HepG2 (cell line): Measurements from ENCODE around the gene SKIDA1. TPM values are rescaled to one million over a fixed set of nuclear protein-coding genes. Genes with fewer than 3 reads are reported as not detected.
A peak's percentile ranks its signal among the peaks of the same experiment; 100 is the strongest.

Experiments
- CERS6 ChIP-seq: sonication (generic); formaldehyde crosslinking; IDR thresholded peaks from 2 replicates; pipeline ENCODE4 v1.5.0; 2020; ENCODE audit warnings: missing genetic modification reagents
- FOXJ3 ChIP-seq: sonication (generic); formaldehyde crosslinking; IDR thresholded peaks from 2 replicates; pipeline ENCODE4 v1.4.0; 2020; ENCODE audit warnings: missing genetic modification reagents, mild to moderate bottlenecking, borderline replicate concordance
- HDAC1 ChIP-seq: sonication (generic); formaldehyde crosslinking; IDR thresholded peaks from 2 replicates; pipeline ENCODE4 v1.5.1; 2020; ENCODE audit warnings: mild to moderate bottlenecking, missing genetic modification reagents
- HOXA3 ChIP-seq: sonication (generic); formaldehyde crosslinking; IDR thresholded peaks from 2 replicates; pipeline ENCODE4 v1.5.0; 2020; ENCODE audit warnings: missing genetic modification reagents
- IKZF5 ChIP-seq: IDR thresholded peaks from 2 replicates; pipeline ENCODE4 v1.6.1; 2018; ENCODE audit warnings: missing genetic modification reagents, mild to moderate bottlenecking, missing compliant biosample characterization
- KAT2B ChIP-seq: fragments of 150-350 bp; IDR thresholded peaks from 2 replicates; pipeline ENCODE4 v1.6.1; 2014; ENCODE audit warnings: low read depth, low read length, borderline replicate concordance
- KDM5B ChIP-seq: sonication (generic); formaldehyde crosslinking; IDR thresholded peaks from 2 replicates; pipeline ENCODE4 v1.4.0; 2020; ENCODE audit warnings: missing genetic modification reagents, mild to moderate bottlenecking, borderline replicate concordance
- KDM6A ChIP-seq: IDR thresholded peaks from 2 replicates; pipeline ENCODE4 v1.6.1; 2016; ENCODE audit warnings: low read depth
- PRDM15 ChIP-seq: sonication (generic); formaldehyde crosslinking; IDR thresholded peaks from 2 replicates; pipeline ENCODE4 v1.4.0; 2020; ENCODE audit warnings: missing genetic modification reagents
- ZBTB14 ChIP-seq: sonication (generic); formaldehyde crosslinking; IDR thresholded peaks from 2 replicates; pipeline ENCODE4 v1.4.0; 2020; ENCODE audit warnings: missing genetic modification reagents
- ZKSCAN1 ChIP-seq: fragments of 150-350 bp; IDR thresholded peaks from 2 replicates; pipeline ENCODE4 v1.6.1; 2014; ENCODE audit warnings: low read length
- ZNF256 ChIP-seq: sonication (generic); formaldehyde crosslinking; conservative IDR thresholded peaks from 2 replicates; pipeline ENCODE4 v1.4.0; 2020; ENCODE audit warnings: missing genetic modification reagents
- ZNF513 ChIP-seq: sonication (generic); formaldehyde crosslinking; conservative IDR thresholded peaks from 2 replicates; pipeline ENCODE4 v1.5.0; 2020; ENCODE audit warnings: missing genetic modification reagents
- ZNF768 ChIP-seq: sonication (generic); formaldehyde crosslinking; IDR thresholded peaks from 2 replicates; pipeline ENCODE4 v1.4.0; 2020; ENCODE audit warnings: missing genetic modification reagents
- ZNF883 ChIP-seq: sonication (generic); formaldehyde crosslinking; IDR thresholded peaks from 2 replicates; pipeline ENCODE4 v1.5.1; 2020; ENCODE audit warnings: mild to moderate bottlenecking, missing genetic modification reagents; ENCODE audit errors: not compliant biosample characterization
- ZSCAN30 ChIP-seq: sonication (generic); formaldehyde crosslinking; IDR thresholded peaks from 2 replicates; pipeline ENCODE4 v1.5.0; 2020; ENCODE audit warnings: mild to moderate bottlenecking, missing genetic modification reagents
- ZSCAN9 ChIP-seq: IDR thresholded peaks from 2 replicates; pipeline ENCODE4 v1.6.1; 2016; ENCODE audit warnings: borderline replicate concordance
- polyA plus RNA-seq, 8 experiments: library from polyadenylated mRNA; depleted of rRNA in 3 of 8; stranded (reverse) in 7 of 8; unstranded in 1 of 8; fragments of >200 nt; fragmentation: Illumina TruSeq in 4 of 8; extraction: Trizol in 4 of 8; gene quantifications; 2 replicates each; pipeline versions ENCODE4 v1.2.1 to v1.2.3, GENCODE V29; 2011 to 2016; ENCODE audit warnings: low read depth in 4 of 8, missing spikeins in 1 of 8, mixed read lengths in 1 of 8; ENCODE audit not compliant: insufficient read depth in 1 of 8
- total RNA-seq, 5 experiments: library from RNA; depleted of rRNA; stranded (reverse); fragments of >200 nt; fragmentation: Illumina TruSeq; extraction: Trizol; gene quantifications; 2 replicates each; pipeline ENCODE4 v1.2.3, GENCODE V29; 2016; ENCODE audit warnings: low read depth in 1 of 5

The SKIDA1 gene
- total and polyA plus RNA-seq, 2 of the 13 experiments (the other 11 are each of a cell fraction or from before 2014, with no cell fraction given), result 0.73 to 1.5 TPM

GRCh38 chr10:21517134-21518031 is 8.1 kb downstream of the SKIDA1 start (continued):
- TF ChIP-seq ZBTB14 (peak; percentile 72), ZNF768 (CRISPR knock-in tag) (peak; percentile 17; the same call in 1 of the 2 replicates), PRDM15 (CRISPR knock-in tag) (peak; percentile 41; the same call in 1 of the 2 replicates), ZNF883 (peak; percentile 32), FOXJ3 (CRISPR knock-in tag) (no peak), KDM6A (CRISPR knock-in tag) (no peak), ZNF256 (CRISPR knock-in tag) (no peak), HDAC1 (CRISPR knock-in tag) (no peak; the same call in none of the 2 replicates), ZSCAN9 (no peak), KDM5B (peak; percentile 82; the same call in 1 of the 2 replicates), ZKSCAN1 (no peak), HOXA3 (CRISPR knock-in tag) (peak; percentile 58), ZSCAN30 (CRISPR knock-in tag) (no peak), KAT2B (no peak), ZNF513 (CRISPR knock-in tag) (no peak), CERS6 (CRISPR knock-in tag) (no peak), IKZF5 (CRISPR knock-in tag) (no peak)
